Smooth muscle cell (in vitro differentiated cells): Measurements from ENCODE around the gene AMELX. TPM values are rescaled to one million over a fixed set of nuclear protein-coding genes. Genes with fewer than 3 reads are reported as not detected.
A peak's percentile ranks its signal among the peaks of the same experiment; 100 is the strongest.

Experiments used
- DNase-seq: peaks from one replicate; lab custom pipeline; 2025; ENCODE audit not compliant: unreplicated experiment; lab: John Stamatoyannopoulos, UW
- H2AFZ ChIP-seq: fragments of 200-600 bp; sonication (generic); 2 replicates; pipeline ENCODE4 v1.6.0; 2016; ENCODE audit warnings: antibody characterized with exemption, low read depth, mild to moderate bottlenecking
- H3F3A ChIP-seq: fragments of 200-600 bp; sonication (generic); 2 replicates; pipeline ENCODE4 v1.6.0; 2017; ENCODE audit warnings: antibody characterized with exemption, low read depth
- H3K27ac ChIP-seq: fragments of 200-600 bp; sonication (generic); 2 replicates; pipeline ENCODE4 v1.5.1; 2016; ENCODE audit warnings: low read depth, mild to moderate bottlenecking
- H3K27me3 ChIP-seq: fragments of 200-600 bp; sonication (generic); 2 replicates; pipeline ENCODE4 v1.6.1; 2016; ENCODE audit warnings: low read depth, mild to moderate bottlenecking
- H3K36me3 ChIP-seq: fragments of 200-600 bp; sonication (generic); 2 replicates; pipeline ENCODE4 v1.5.1; 2016; ENCODE audit warnings: low read depth
- H3K4me1 ChIP-seq: fragments of 200-600 bp; sonication (generic); 2 replicates; pipeline ENCODE4 v1.5.1; 2016; ENCODE audit warnings: low read depth
- H3K4me2 ChIP-seq: fragments of 200-600 bp; sonication (generic); 2 replicates; pipeline ENCODE4 v1.6.0; 2016; ENCODE audit warnings: mild to moderate bottlenecking
- H3K4me3 ChIP-seq: fragments of 200-600 bp; sonication (generic); 2 replicates; pipeline ENCODE4 v1.5.1; 2016; ENCODE audit warnings: mild to moderate bottlenecking
- H3K79me2 ChIP-seq: fragments of 200-600 bp; sonication (generic); 2 replicates; pipeline ENCODE4 v1.6.0; 2016; ENCODE audit warnings: low read depth, mild to moderate bottlenecking
- H3K9ac ChIP-seq: fragments of 200-600 bp; sonication (generic); 2 replicates; pipeline ENCODE4 v1.6.0; 2016; ENCODE audit warnings: low read depth
- H3K9me3 ChIP-seq: fragments of 200-600 bp; sonication (generic); replicated peaks from 2 replicates; pipeline ENCODE4 v1.5.1; 2016; ENCODE audit warnings: low read depth
- H4K20me1 ChIP-seq: fragments of 200-600 bp; sonication (generic); 2 replicates; pipeline ENCODE4 v1.6.0; 2016; ENCODE audit warnings: low read depth
- WGBS: methylation state at CpG from one replicate; pipeline ENCODE4 v1.1.7; 2016; ENCODE audit warnings: low lambda C conversion rate; 5-methylcytosine and 5-hydroxymethylcytosine counted together
- polyA plus RNA-seq: library from polyadenylated mRNA; unstranded; fragments of >200 nt; fragmentation: Nextera tagmentation; extraction: Ambion mirVana; gene quantifications from 2 replicates; pipeline ENCODE4 v1.2.1, GENCODE V29; 2016
- total RNA-seq: library from RNA; depleted of rRNA; stranded (reverse); fragments of >200 nt; gene quantifications from 2 replicates; pipeline ENCODE4 v1.2.3, GENCODE V29; 2014
- TF ChIP-seq, protein P1 (sequence below): fragments of 200-600 bp; sonication (generic); IDR thresholded peaks from 2 replicates; pipeline ENCODE4 v1.5.1; 2017; ENCODE audit warnings: borderline replicate concordance, mild to moderate bottlenecking, antibody characterized with exemption; ENCODE audit not compliant: insufficient read depth, poor library complexity, severe bottlenecking

The AMELX gene
- total and polyA plus RNA-seq, 2 experiments from 2014 or later, result not detected

DNA sequence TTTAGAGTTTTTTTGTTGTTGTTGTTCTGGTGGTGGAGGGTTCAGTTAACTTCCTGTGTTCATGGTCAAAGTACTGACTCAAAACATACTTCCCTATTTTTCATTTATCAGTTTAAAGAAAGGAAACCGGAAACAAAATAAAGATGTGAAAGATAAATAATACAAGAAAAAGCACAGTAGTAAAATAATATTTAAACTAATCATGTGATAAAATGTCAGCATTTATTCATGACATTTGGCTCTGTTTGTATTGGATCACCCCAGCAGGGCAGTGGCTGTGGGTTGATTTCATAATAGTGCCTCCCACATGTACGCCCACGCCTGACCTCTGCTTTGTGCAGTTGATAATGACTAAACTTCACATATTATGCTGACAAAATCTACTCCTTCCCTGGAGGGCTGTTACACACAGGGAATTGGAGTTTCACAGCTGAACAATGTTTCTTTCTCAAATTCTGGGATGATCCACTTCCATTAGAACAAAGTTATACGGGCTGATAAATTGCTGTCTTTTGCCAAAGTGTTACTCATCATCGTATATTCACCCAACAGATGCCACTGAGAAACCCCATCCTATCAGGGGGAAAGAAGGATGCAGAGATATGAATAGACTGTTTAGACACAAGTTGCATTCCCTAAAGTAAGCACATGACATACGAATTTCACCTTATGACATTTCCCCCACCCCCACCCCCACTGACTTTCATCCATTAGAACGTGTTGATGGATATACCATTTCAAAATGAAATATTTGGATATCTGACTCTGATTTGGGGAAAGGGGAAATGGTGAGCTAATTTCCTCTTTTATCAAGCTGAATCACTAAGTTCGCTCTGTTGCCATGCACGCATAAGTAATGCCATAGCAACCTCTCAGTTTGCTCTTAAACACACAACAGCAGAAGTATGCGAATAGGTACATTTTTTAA lies 48.3 kb downstream of the AMELX start:
- no peak for DNase-seq

DNA sequence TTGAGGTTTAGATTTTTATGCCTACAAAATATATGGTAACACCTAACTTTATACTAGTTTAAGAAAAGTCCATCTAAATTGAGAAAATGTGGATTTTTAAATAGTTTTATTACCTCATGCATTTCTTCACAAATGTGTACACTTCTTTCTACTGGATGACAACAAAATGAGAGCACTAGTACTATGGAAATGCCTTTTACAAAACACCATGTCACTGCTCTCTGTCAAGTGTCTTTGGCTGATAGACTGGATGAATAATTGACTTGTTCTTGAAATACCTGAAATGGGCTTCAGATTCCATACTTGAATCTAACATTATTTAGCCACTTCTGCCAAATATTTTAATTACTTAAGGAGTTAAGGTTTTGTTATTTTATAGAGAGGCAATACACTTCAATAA lies 49.5 kb downstream of the AMELX start:
- Histone ChIP-seq H2AFZ (no peak overlapping the region), H3K4me1 (no peaks in the 10 kb centered on the region), H3K9me3 (no peaks in the 10 kb centered on the region), H3K36me3 (no peaks in the 10 kb centered on the region), H3F3A (no peaks in the 10 kb centered on the region), H3K9ac (no peak overlapping the region), H3K79me2 (no peaks in the 10 kb centered on the region), H3K4me3 (no peak overlapping the region), H3K4me2 (no peak overlapping the region), H4K20me1 (no peaks in the 10 kb centered on the region), H3K27ac (no peak overlapping the region), H3K27me3 (no peaks in the 10 kb centered on the region)
- no peak for DNase-seq
- TF ChIP-seq, protein P1, sequence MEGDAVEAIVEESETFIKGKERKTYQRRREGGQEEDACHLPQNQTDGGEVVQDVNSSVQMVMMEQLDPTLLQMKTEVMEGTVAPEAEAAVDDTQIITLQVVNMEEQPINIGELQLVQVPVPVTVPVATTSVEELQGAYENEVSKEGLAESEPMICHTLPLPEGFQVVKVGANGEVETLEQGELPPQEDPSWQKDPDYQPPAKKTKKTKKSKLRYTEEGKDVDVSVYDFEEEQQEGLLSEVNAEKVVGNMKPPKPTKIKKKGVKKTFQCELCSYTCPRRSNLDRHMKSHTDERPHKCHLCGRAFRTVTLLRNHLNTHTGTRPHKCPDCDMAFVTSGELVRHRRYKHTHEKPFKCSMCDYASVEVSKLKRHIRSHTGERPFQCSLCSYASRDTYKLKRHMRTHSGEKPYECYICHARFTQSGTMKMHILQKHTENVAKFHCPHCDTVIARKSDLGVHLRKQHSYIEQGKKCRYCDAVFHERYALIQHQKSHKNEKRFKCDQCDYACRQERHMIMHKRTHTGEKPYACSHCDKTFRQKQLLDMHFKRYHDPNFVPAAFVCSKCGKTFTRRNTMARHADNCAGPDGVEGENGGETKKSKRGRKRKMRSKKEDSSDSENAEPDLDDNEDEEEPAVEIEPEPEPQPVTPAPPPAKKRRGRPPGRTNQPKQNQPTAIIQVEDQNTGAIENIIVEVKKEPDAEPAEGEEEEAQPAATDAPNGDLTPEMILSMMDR, result no peak

More for the DNA sequence above, 48.3 kb downstream of the AMELX start:
- no peak overlapping the region for H3K4me3 ChIP-seq
- H3K36me3 ChIP-seq, result no peaks in the 10 kb centered on the region
- H2AFZ ChIP-seq, result no peak overlapping the region
- no peaks in the 10 kb centered on the region for H4K20me1 ChIP-seq
- H3K9me3 ChIP-seq, result no peaks in the 10 kb centered on the region
- WGBS, result 67% methylated on average over 10 of the region's 10 CpGs
- H3K79me2 ChIP-seq, result no peaks in the 10 kb centered on the region
- H3K27ac ChIP-seq, result no peak overlapping the region
- no peaks in the 10 kb centered on the region for H3K27me3 ChIP-seq
- peak overlapping the region; percentile 20 for H3K9ac ChIP-seq
- TF ChIP-seq, protein P1, result no peak
- no peaks in the 10 kb centered on the region for H3F3A ChIP-seq
- H3K4me1 ChIP-seq, result no peaks in the 10 kb centered on the region
- peak overlapping the region; percentile 27 for H3K4me2 ChIP-seq

DNA sequence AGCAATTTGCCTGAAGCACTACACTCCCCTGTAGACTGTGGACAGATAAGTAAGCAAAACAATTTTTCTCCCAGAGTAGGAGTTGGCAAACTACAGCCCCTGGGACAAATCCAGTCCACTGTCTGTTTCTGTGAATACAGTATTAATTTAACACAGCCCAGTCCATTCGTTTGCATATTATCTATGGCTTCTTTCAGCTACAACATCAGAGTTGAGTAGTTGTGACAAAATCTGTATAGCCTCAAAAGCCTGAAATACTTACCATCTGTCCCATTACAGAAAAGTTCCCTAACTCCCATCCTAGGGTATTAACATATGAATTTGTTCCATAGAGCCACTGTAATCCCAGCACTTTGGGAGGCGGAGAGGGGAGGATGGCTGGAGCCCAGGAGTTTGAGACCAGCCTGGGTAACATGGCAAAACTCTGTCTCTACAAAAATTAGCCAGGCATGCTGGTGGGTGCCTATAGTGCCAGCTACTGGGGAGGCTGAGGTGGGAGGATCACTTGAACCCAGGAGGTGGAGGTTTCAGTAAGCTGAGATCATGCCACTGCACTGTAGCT lies 53.0 kb downstream of the AMELX start:
- no peaks in the 10 kb centered on the region for H3K4me1 ChIP-seq
- H3K36me3 ChIP-seq, result no peaks in the 10 kb centered on the region
- TF ChIP-seq, protein P1, result no peak
- H3F3A ChIP-seq, result no peaks in the 10 kb centered on the region
- H2AFZ ChIP-seq, result no peak overlapping the region
- H4K20me1 ChIP-seq, result no peaks in the 10 kb centered on the region
- no peak for DNase-seq
- 64% methylated on average over 2 of the region's 2 CpGs for WGBS
- no peak overlapping the region for H3K27ac ChIP-seq
- no peak overlapping the region for H3K9ac ChIP-seq
- H3K4me3 ChIP-seq, result no peak overlapping the region
- no peaks in the 10 kb centered on the region for H3K27me3 ChIP-seq
- no peaks in the 10 kb centered on the region for H3K9me3 ChIP-seq
- no peak overlapping the region for H3K4me2 ChIP-seq
- no peaks in the 10 kb centered on the region for H3K79me2 ChIP-seq
